GM10266 (cell line): Measurements from ENCODE around the gene ASB15.

Source experiments
- DNase-seq: peaks from one replicate; pipeline ENCODE4 v3.0.0; 2012; ENCODE audit errors: extremely low spot score
- TF ChIP-seq, protein P1 (sequence below): IDR thresholded peaks from 2 replicates; pipeline ENCODE4 v1.5.1; 2012; ENCODE audit warnings: mild to moderate bottlenecking, low read depth; ENCODE audit not compliant: control insufficient read depth, insufficient read depth; ENCODE audit errors: missing control alignments

The ASB15 gene

GRCh38 chr7:123637203-123637602 is 35.6 kb downstream of the ASB15 start:
- TF ChIP-seq, protein P1, sequence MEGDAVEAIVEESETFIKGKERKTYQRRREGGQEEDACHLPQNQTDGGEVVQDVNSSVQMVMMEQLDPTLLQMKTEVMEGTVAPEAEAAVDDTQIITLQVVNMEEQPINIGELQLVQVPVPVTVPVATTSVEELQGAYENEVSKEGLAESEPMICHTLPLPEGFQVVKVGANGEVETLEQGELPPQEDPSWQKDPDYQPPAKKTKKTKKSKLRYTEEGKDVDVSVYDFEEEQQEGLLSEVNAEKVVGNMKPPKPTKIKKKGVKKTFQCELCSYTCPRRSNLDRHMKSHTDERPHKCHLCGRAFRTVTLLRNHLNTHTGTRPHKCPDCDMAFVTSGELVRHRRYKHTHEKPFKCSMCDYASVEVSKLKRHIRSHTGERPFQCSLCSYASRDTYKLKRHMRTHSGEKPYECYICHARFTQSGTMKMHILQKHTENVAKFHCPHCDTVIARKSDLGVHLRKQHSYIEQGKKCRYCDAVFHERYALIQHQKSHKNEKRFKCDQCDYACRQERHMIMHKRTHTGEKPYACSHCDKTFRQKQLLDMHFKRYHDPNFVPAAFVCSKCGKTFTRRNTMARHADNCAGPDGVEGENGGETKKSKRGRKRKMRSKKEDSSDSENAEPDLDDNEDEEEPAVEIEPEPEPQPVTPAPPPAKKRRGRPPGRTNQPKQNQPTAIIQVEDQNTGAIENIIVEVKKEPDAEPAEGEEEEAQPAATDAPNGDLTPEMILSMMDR = no peak
- DNase-seq = no peak

GRCh38 chr7:123637878-123638277 is 36.3 kb downstream of the ASB15 start:
- no peak for DNase-seq
- TF ChIP-seq, protein P1 = no peak

GRCh38 chr7:123639631-123640030 is 38.0 kb downstream of the ASB15 start:
- DNase-seq = no peak
- TF ChIP-seq, protein P1 = no peak

GRCh38 chr7:123640583-123640982 is 39.0 kb downstream of the ASB15 start:
- DNase-seq = no peak
- TF ChIP-seq, protein P1 = no peak

DNA sequence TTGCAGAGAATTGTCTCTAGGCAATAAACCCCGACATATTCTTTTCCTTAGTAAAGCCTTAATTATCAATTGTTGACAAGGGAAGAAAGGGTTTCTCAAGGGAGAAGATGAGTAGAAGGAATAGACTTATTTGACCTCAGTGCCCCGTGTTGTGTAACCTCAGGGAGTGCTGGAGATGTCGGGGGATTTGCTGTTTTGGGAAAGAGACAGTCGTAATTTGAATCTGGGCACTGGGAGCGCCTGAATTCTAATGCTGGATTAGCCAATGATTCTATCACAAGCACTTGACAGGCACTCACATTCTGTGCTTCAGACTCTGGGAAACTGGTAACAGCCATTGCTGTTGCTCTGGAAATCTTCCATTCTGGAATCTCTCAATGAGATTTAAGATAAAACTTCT is 40.3 kb downstream of the ASB15 start:
- TF ChIP-seq, protein P1 = no peak
- DNase-seq = no peak

GRCh38 chr7:123643495-123644441 is 42.1 kb downstream of the ASB15 start:
- TF ChIP-seq, protein P1 = no peak
- no peak for DNase-seq

DNA sequence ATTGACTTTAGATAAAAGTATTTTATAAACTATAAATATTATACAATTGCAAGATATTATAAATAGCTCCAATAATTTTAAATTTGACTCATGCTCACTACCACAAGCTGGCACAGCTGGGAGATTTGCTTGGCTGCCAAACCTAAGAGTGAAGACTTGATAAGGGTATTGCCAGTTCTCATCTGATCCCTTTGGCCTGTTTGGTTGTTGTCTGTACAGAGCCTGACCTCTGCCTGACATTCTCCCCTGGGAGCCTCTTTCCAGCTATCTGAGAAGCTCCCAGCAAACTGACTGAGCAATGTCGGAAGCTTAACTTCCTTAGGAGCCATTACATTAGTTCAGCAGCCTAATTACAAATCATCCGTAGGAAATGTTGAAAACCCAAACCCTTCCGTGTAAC is 43.9 kb downstream of the ASB15 start:
- no peak for DNase-seq
- TF ChIP-seq, protein P1 = no peak
